ENCODE data around the gene CPLX3. TPM values are rescaled to one million over a fixed set of nuclear protein-coding genes. Genes with fewer than 3 reads are reported as not detected.

Gene CPLX3
- total and polyA plus RNA-seq, 10 of the 15 experiments (the other 5 are each of a cell fraction or from before 2014, with no cell fraction given) = 0.02 to 0.04 TPM; not detected in 8

DNA sequence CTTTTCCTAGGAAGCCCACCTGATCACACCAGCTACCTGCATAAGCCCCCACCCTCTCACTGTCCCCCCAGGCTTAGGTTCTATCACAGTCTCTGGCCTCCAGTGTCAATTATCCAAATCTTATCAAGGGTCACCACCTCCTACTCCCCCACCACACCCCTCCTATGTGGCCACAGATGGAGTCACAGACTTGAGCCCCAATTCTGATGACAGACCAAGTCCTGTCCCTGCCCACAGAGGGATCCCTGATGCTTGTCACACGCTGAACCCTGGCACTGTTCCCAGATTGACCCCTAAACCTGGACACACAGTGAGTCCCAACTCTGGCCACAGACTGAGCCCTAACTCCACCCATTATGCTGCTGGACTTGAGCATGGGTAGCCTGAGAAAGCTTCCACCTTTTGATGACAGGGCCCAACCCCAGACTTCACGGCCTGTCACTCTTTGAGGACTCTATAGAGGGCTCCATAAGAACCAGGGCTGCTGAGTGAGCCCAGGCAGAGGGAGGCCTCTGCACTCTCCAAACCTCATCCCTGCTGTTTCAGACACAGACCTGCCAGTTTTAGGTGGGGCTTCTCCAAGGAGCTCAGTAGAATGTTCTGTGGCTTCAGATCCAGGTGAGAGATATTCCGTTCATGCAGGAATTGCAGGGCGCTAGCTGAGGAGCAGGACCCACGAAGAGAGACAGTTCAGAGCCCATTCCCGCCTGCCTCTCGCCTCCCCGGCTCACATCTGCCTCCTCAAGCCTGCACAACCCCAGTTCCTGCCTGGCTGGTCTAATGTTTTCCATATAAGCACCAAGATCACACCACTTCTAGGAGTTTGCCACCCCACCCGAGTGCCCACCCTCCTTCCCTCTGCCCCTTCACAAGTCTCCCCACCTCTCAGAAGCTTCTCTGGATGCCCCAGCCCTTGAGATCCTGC, 14.7 kb downstream of the CPLX3 start:
- H3K4me3 ChIP-seq = no peak overlapping the region
- H3K79me2 ChIP-seq (ENCODE audit: control insufficient read depth, insufficient read depth, low read length) = peaks cover 3% of the 10 kb centered on the region; the same call in 1 of the 2 replicates
- peaks cover 4 to 15% of the 10 kb centered on the region in 2 experiments; a peak in 3 of 4 replicates for H3K36me3 ChIP-seq (ENCODE audit: control insufficient read depth in 2 of 2, insufficient read depth in 2 of 2, low read length in 1 of 2)
- H2AFZ ChIP-seq (ENCODE audit: control insufficient read depth, low read depth, low read length) = no peak overlapping the region
- peaks cover 13% of the 10 kb centered on the region for H3K4me1 ChIP-seq (ENCODE audit: control insufficient read depth, insufficient read depth, low read length)
- no peaks in the 10 kb centered on the region for H3K27me3 ChIP-seq (replicated peaks in 1 of 2; ENCODE audit: control insufficient read depth in 2 of 2, insufficient read depth in 2 of 2, low read length in 1 of 2)
- ChIA-PET POLR2A (no interaction called here), RAD21 (ENCODE audit: unreplicated experiment) (interaction anchor here (1.1 to 3.1 kb wide), 3 partner anchors 60 to 72 kb away, joined by 4 to 19 read pairs (median 12); no protein-coding TSS in a partner anchor), CTCF (interaction anchor here (0.7 to 6.2 kb wide), 12 partner anchors 29 to 209 kb away, joined by 3 to 59 read pairs (median 5); no protein-coding TSS in a partner anchor), SMC1A (ENCODE audit: uncharacterized antibody, unreplicated experiment) (interaction anchor here (0.9 to 6.1 kb wide), 6 partner anchors 10 to 70 kb away, joined by 3 to 43 read pairs (median 4); no protein-coding TSS in a partner anchor)
- no TSS peak for BruUV-seq (replicated peaks)
- intact Hi-C loops (cut with micrococcal nuclease; ENCODE audit: unreplicated experiment) (loop anchor here (5.0 kb wide), 2 partner anchors 39 to 61 kb away; no protein-coding TSS in a partner anchor), in situ Hi-C loops (cut with MboI) (no loop called here)
- FAIRE-seq (no peak), ATAC-seq (no peak), DNase-seq (ENCODE audit: low read depth, low spot score) (no peak)
- H3K9ac ChIP-seq (ENCODE audit: control insufficient read depth, insufficient read depth, low read length) = no peak overlapping the region
- no peaks in the 10 kb centered on the region for H3K9me3 ChIP-seq (replicated peaks; ENCODE audit: control insufficient read depth, insufficient read depth, low read length)
- H4K20me1 ChIP-seq (ENCODE audit: control insufficient read depth, insufficient read depth) = no peaks in the 10 kb centered on the region
- H3K4me2 ChIP-seq (ENCODE audit: control insufficient read depth, insufficient read depth) = no peak overlapping the region
- 79% methylated on average over 9 of the region's 9 CpGs for WGBS (ENCODE audit: insufficient coverage, insufficient replicate concordance, low lambda C conversion rate, missing lambda C conversion rate)
- H3K27ac ChIP-seq (ENCODE audit: control insufficient read depth, insufficient read depth) = no peak overlapping the region
- TF ChIP-seq, protein P1, sequence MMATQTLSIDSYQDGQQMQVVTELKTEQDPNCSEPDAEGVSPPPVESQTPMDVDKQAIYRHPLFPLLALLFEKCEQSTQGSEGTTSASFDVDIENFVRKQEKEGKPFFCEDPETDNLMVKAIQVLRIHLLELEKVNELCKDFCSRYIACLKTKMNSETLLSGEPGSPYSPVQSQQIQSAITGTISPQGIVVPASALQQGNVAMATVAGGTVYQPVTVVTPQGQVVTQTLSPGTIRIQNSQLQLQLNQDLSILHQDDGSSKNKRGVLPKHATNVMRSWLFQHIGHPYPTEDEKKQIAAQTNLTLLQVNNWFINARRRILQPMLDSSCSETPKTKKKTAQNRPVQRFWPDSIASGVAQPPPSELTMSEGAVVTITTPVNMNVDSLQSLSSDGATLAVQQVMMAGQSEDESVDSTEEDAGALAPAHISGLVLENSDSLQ (IDR thresholded peaks at IDR 0.05) = peak; percentile 56; the same call in 1 of the 2 replicates
- TF ChIP-seq BRCA1 (IDR thresholded peaks at IDR 0.05; ENCODE audit: low read depth, low read length) (no peak), ETV6 (conservative IDR thresholded peaks at IDR 0.05 in 1 of 2, IDR thresholded peaks at IDR 0.05 in 1 of 2; ENCODE audit: borderline replicate concordance in 1 of 2, low read depth in 1 of 2) (no peak), SMC3 (IDR thresholded peaks at IDR 0.05; ENCODE audit: borderline replicate concordance, low read length) (no peak)

Measured in GM12878 (cell line).